Prostate gland (tissue), 2 donors: ENCODE data around the gene SHC2. TPM values are rescaled to one million over a fixed set of nuclear protein-coding genes. Genes with fewer than 3 reads are reported as not detected.
"Not testable (repeated sequence)": the region's sequence is repeated elsewhere in the genome, so short reads cannot be mapped to it uniquely, and the experiment has no call there.

Source experiments
- DNase-seq: peaks from one replicate; pipeline ENCODE4 v3.0.0-alpha.2; 2019; ENCODE audit warnings: low spot score
- H3K27ac ChIP-seq, 2 donors: fragments of 200-600 bp; sonication (generic); 2 replicates each; pipeline ENCODE4 v1.5.1; 2017 to 2019
- H3K27me3 ChIP-seq: fragments of 200-600 bp; sonication (generic); replicated peaks from 2 replicates; pipeline ENCODE4 v1.5.1; 2019; ENCODE audit not compliant: insufficient read depth
- H3K36me3 ChIP-seq, 2 donors: fragments of 200-600 bp; sonication (generic); 1 replicate in 1 of 2; 2 replicates in 1 of 2; pipeline versions ENCODE4 v1.5.1 to v1.8.1; 2017 to 2019
- H3K4me1 ChIP-seq: fragments of 200-600 bp; sonication (generic); replicated peaks from 2 replicates; pipeline ENCODE4 v1.5.1; 2019
- H3K4me3 ChIP-seq, 2 donors: fragments of 200-600 bp; sonication (generic); 2 replicates each; pipeline ENCODE4 v1.5.1; 2017 to 2019
- H3K9me3 ChIP-seq: fragments of 200-600 bp; sonication (generic); 2 replicates; pipeline ENCODE4 v1.5.1; 2017
- POLR2A ChIP-seq: fragments of 450-650 bp; IDR thresholded peaks from one replicate; pipeline ENCODE4 v1.6.1; 2016; ENCODE audit warnings: antibody characterized with exemption, mild to moderate bottlenecking
- POLR2AphosphoS5 ChIP-seq: sonication (generic); formaldehyde crosslinking; IDR thresholded peaks from one replicate; pipeline ENCODE4 v1.6.1; 2017; ENCODE audit warnings: antibody characterized with exemption
- WGBS: methylation state at CpG from one replicate; pipeline ENCODE4 v1.1.5; 2018; 5-methylcytosine and 5-hydroxymethylcytosine counted together
- intact Hi-C: fragments of 100-400 bp; cut with DNase I; formaldehyde crosslinking; loops from one replicate; pipeline ENCODE4 v1.14.2; 2022
- total RNA-seq, 2 donors: library from RNA; depleted of rRNA; stranded (reverse); fragments of >200 nt; gene quantifications; one replicate each; pipeline ENCODE4 v1.1.0, GENCODE V29; 2016
- TF ChIP-seq, protein P1 (sequence below), 4 experiments: fragments of 200-600 bp in 2 of 4; fragments of 450-650 bp in 2 of 4; sonication (generic) in 2 of 4; IDR thresholded peaks; 1 replicate in 3 of 4; 2 replicates in 1 of 4; pipeline ENCODE4 v1.5.1; 2016 to 2019; ENCODE audit warnings: antibody characterized with exemption in 4 of 4, mild to moderate bottlenecking in 2 of 4, moderate library complexity in 2 of 4

The SHC2 gene
- total RNA-seq, 2 donors from 2014 or later: 52.2 to 83.4 TPM

DNA sequence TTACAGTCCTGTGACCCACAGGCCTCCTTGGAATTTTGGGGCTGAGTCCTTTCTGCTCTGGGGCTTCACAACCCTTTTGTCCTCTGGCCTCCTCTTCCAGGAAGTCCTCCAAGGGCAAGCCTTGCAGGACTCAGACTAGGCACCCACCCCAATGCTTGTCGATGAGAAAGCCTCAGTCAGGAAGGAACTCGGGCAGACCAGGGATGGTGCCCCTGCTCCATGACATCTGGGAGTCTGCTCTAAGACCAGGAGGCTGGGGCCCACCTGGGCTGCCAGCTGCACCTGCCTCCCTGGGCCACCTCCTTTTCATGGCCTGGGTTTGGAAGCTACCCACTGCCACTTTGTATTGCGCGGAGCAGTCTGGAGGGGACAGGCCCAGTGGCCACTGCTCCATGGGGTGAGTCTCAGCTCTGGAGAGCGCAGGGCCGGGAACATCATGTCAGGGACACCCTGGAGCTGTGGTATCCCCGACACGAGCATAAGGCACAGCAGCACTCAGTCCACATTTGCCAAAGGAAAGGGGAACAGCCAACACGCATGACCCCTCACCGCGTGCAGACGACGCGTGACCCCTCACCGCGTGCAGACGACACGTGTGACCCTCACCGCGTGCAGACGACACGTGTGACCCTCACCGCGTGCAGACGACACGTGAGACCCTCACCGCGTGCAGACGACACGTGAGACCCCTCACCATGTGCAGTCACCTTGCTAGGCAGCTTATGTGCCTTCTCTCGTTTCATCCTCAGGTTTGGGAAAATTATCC, 62.7 kb downstream of the SHC2 start:
- no peak overlapping the region for H3K27ac ChIP-seq
- WGBS: 86% methylated on average over 28 of the region's 31 CpGs
- TF ChIP-seq, protein P1, sequence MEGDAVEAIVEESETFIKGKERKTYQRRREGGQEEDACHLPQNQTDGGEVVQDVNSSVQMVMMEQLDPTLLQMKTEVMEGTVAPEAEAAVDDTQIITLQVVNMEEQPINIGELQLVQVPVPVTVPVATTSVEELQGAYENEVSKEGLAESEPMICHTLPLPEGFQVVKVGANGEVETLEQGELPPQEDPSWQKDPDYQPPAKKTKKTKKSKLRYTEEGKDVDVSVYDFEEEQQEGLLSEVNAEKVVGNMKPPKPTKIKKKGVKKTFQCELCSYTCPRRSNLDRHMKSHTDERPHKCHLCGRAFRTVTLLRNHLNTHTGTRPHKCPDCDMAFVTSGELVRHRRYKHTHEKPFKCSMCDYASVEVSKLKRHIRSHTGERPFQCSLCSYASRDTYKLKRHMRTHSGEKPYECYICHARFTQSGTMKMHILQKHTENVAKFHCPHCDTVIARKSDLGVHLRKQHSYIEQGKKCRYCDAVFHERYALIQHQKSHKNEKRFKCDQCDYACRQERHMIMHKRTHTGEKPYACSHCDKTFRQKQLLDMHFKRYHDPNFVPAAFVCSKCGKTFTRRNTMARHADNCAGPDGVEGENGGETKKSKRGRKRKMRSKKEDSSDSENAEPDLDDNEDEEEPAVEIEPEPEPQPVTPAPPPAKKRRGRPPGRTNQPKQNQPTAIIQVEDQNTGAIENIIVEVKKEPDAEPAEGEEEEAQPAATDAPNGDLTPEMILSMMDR (IDR thresholded peaks at IDR 0.05): no peak
- TF ChIP-seq POLR2A (no peak), POLR2AphosphoS5 (no peak)
- no peak overlapping the region for H3K4me3 ChIP-seq
- no peaks in the 10 kb centered on the region for H3K36me3 ChIP-seq
- H3K9me3 ChIP-seq: no peaks in the 10 kb centered on the region
- H3K4me1 ChIP-seq: no peaks in the 10 kb centered on the region
- no peaks in the 10 kb centered on the region for H3K27me3 ChIP-seq
- DNase-seq: no peak
- intact Hi-C loops: no loop called here

GRCh38 chr19:397321-397720, 63.5 kb downstream of the SHC2 start:
- no peaks in the 10 kb centered on the region for H3K9me3 ChIP-seq
- intact Hi-C loops: no loop called here
- no peak for TF ChIP-seq POLR2A
- TF ChIP-seq, protein P1 (IDR thresholded peaks at IDR 0.05): no peak
- no peak for TF ChIP-seq POLR2AphosphoS5
- no peaks in the 10 kb centered on the region for H3K4me1 ChIP-seq
- no peak for DNase-seq
- no peaks in the 10 kb centered on the region for H3K27me3 ChIP-seq
- WGBS: 50% methylated on average over 18 of the region's 18 CpGs
- H3K4me3 ChIP-seq: no peak overlapping the region
- no peaks in the 10 kb centered on the region for H3K36me3 ChIP-seq
- no peak overlapping the region for H3K27ac ChIP-seq

GRCh38 chr19:395467-395866, 65.4 kb downstream of the SHC2 start:
- H3K9me3 ChIP-seq: no peaks in the 10 kb centered on the region
- no peak for TF ChIP-seq POLR2AphosphoS5
- TF ChIP-seq, protein P1 (IDR thresholded peaks at IDR 0.05): no peak
- TF ChIP-seq POLR2A: no peak
- DNase-seq: no peak
- no peaks in the 10 kb centered on the region for H3K4me1 ChIP-seq
- WGBS: 86% methylated on average over 5 of the region's 5 CpGs
- no peak overlapping the region for H3K4me3 ChIP-seq
- no peaks in the 10 kb centered on the region for H3K36me3 ChIP-seq
- no peaks in the 10 kb centered on the region for H3K27me3 ChIP-seq
- H3K27ac ChIP-seq: no peak overlapping the region
- intact Hi-C loops: no loop called here

DNA sequence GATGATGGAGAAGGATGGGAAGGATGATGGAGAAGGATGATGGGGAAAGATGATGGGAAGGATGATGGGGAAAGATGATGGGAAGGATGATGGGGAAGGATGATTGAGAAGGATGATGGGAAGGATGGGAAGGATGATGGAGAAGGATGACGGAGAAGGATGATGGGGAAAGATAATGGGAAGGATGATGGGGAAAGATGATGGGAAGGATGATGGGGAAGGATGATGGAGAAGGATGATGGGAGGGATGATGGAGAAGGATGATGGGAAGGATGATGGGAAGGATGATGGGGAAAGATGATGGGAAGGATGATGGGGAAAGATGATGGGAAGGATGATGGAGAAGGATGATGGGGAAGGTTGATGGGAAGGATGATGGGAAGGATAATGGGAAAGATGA, 66.0 kb downstream of the SHC2 start:
- H3K9me3 ChIP-seq, H3K27me3 ChIP-seq, intact Hi-C loops, H3K4me3 ChIP-seq, H3K27ac ChIP-seq, H3K36me3 ChIP-seq, H3K4me1 ChIP-seq, DNase-seq: not testable (repeated sequence)
- 95% methylated on average over 1 of the region's 1 CpG for WGBS

- H3K9me3 ChIP-seq, H3K27ac ChIP-seq, H3K4me1 ChIP-seq, DNase-seq, H3K4me3 ChIP-seq, H3K36me3 ChIP-seq, H3K27me3 ChIP-seq, intact Hi-C loops: not testable (repeated sequence)
Observed at GRCh38 chr19:393560-393959, 67.3 kb downstream of the SHC2 start.

DNA sequence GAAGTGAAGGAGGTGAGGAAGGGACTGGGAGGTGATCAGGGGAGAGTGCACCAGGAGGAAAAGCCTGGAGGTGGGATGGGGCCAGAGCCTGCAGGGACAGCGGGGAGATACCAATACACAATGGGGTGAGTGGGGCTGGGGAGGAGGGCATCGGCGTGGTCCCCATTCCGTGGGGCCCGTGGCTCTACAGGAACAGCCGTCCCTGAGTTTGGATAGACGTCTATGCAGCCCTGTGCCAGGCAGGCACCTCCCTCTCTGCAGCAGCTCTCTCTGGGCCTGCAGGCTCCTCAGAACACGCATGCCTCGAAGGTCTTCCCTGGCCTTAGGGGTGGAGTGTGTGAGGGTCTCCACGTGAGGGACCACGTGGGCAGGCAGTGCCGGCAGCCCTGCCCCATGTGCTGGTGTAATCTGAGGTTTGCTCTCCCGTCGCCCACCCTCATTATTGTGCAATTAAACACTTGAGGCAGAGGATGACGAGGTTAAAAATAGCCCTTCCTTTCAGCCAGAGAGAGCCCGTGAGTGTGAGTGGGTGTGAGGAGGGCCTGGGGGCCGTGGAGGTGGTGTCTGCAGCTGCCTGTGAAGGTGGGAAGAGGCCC, 68.4 kb downstream of the SHC2 start:
- Histone ChIP-seq H3K27me3 (no peaks in the 10 kb centered on the region), H3K36me3 (no peaks in the 10 kb centered on the region), H3K9me3 (no peaks in the 10 kb centered on the region), H3K4me3 (no peak overlapping the region), H3K4me1 (no peaks in the 10 kb centered on the region), H3K27ac (no peak overlapping the region)
- no peak for DNase-seq
- intact Hi-C loops: no loop called here
- 44% methylated on average over 17 of the region's 17 CpGs for WGBS
- TF ChIP-seq, protein P1 (IDR thresholded peaks at IDR 0.05): no peak
- no peak for TF ChIP-seq POLR2AphosphoS5
- no peak for TF ChIP-seq POLR2A
